Fibroblast of pulmonary artery (primary cell): Measurements from ENCODE around the gene SLC2A4RG.

Experiments used
- DNase-seq: peaks from one replicate; pipeline ENCODE4 v3.0.0-alpha.2; 2010; ENCODE audit warnings: low read depth
- H3K4me3 ChIP-seq: replicated peaks from 2 replicates; pipeline ENCODE4 v1.5.1; 2011; ENCODE audit warnings: low read depth, mild to moderate bottlenecking, control low read depth, low read length, moderate library complexity
- TF ChIP-seq, protein P1 (sequence below): IDR thresholded peaks from 2 replicates; pipeline ENCODE4 v1.5.1; 2011; ENCODE audit warnings: mild to moderate bottlenecking, control low read depth, low read length, inconsistent platforms; ENCODE audit errors: missing control alignments

The SLC2A4RG gene

DNA sequence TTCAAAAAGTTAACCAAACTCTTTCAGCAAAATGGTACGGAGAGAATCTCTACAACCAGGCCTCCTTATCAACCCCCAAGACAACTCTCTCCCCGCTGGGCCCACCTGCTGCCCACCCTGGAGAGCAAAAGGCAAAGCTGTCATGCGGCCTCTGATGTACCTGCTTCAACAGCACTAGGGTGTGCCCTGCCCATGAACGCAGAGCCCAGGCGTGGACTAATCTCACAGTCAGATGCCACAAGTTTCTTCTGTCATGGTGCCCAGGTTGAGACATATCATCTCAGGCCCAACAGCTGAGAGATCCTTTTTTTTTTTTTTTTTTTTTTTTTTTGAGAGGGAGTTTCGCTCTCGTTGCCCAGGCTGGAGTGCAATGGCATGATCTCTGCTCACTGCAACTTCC is 26.3 kb downstream of the SLC2A4RG start:
- TF ChIP-seq, protein P1, sequence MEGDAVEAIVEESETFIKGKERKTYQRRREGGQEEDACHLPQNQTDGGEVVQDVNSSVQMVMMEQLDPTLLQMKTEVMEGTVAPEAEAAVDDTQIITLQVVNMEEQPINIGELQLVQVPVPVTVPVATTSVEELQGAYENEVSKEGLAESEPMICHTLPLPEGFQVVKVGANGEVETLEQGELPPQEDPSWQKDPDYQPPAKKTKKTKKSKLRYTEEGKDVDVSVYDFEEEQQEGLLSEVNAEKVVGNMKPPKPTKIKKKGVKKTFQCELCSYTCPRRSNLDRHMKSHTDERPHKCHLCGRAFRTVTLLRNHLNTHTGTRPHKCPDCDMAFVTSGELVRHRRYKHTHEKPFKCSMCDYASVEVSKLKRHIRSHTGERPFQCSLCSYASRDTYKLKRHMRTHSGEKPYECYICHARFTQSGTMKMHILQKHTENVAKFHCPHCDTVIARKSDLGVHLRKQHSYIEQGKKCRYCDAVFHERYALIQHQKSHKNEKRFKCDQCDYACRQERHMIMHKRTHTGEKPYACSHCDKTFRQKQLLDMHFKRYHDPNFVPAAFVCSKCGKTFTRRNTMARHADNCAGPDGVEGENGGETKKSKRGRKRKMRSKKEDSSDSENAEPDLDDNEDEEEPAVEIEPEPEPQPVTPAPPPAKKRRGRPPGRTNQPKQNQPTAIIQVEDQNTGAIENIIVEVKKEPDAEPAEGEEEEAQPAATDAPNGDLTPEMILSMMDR, result no peak

DNA sequence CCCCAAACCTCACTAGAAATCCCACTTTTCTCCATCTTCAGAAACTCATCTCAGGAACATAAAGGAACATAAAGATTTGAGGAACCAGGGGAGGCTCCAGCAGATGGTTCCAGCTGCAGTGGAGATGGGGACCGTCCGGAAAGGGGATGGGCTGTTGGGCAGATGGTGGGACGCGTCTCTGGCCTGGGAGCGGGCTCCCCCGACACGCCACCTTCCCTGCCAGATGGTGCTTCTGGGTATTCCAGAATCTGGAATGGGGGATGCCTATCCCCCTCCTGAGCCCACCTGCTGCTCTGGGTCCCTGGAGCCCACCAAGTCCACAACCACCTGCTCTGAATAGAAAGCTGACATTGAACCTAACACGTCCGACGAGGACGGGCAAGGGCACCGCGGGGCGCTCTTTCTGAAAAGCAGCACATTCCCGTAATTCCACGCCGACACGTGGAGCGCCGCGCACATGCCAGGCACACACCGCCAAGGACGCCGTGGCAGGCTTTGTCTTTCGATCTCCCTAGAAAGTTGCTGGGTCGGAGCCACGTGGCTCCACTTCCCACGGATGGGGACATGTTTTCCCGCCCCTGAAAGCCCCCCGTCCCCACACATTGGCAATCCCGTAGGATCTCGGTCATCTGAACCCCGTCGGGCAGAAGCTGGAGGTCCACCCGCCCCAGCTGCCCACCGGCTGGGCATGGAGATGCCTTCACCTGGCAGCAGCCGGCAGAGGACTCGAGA is 27.3 kb downstream of the SLC2A4RG start:
- TF ChIP-seq, protein P1, result no peak
- DNase-seq, result no peak
- H3K4me3 ChIP-seq, result no peak overlapping the region

More for the DNA sequence above, 26.3 kb downstream of the SLC2A4RG start:
- DNase-seq, result no peak
- H3K4me3 ChIP-seq, result no peak overlapping the region

DNA sequence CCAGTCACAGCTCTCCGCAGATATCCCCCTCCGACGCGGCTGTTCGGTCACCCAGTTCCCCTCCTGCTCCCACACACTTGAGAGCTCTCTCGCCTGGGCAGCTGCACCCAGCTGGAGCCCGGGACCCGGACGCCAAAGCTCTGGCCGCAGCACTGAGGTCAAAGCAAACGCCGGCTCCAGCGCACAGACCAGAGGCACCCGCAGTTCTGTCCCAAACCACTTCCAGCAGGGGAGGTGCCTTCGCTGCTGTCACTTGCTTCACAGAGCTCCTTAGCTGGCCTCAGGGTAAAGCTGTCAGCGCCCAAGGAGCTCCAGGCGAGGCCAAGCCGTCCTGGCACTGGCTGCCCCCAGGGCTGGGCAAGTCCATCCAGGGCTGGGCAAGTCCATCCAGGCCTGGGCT is 27.9 kb downstream of the SLC2A4RG start:
- no peak overlapping the region for H3K4me3 ChIP-seq
- DNase-seq, result no peak
- TF ChIP-seq, protein P1, result no peak

DNA sequence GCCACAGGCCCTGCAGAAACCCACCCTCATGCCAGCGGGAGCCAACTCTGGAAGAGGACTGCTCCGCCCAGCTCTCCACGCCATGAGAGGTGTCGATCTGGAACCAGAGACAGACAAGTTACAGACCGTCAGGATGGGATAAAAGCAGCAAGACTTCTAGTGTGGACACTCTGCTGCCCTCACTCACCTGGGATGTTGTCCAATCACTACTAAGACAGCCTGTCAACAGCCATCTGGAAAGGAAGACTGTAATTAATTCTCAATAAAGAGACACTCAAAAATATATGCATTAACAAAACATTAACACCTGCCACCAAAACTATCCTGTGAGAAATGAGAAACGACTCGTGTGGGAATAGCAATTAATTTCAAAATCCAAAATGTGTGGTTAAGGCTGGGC is 28.3 kb downstream of the SLC2A4RG start:
- no peak overlapping the region for H3K4me3 ChIP-seq
- no peak for DNase-seq
- TF ChIP-seq, protein P1, result no peak

DNA sequence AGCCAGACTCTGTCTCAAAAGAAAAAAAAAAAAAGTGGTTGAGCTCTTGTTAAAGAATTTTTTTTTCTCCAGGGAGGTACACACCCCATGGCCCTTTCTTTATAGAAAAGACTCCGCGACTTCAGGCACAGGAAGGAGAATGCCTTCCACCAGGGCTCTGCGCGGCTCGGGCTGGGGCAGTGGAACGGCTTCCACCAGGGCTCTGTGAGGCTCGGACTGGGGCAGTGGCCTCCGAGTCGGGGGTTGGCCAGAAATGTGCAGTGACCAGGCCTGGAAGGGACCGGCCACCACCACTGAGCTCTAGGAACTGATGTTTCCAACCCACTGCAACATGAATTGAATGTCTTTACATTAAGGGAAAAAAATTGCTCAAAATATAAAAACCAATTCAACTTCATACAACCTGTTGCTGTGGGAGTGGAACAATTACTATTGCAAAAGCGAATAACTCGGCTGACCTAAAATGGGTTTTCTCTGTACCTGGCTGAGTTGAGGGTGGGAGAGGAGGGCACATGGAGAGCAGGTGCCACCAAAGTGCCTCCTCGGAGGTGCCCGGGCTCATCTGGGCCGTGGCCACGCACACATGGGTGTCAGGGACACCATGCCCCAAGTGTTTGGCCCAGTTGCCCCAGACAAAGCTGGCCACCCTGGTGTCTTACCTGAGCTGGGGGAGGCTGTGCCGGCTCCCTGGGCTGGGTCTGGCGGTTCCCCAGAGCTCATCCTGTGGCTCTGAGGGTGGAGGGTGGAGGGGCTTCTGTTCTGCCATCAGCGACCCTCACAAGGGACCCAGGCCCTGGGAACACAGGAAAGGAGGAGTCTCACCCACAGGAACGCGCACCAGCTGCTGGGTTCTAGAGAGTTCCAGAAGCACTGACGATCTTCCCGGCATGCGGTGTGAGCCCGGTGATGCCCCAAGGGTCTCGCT is 29.3 kb downstream of the SLC2A4RG start:
- TF ChIP-seq, protein P1, result no peak
- no peak overlapping the region for H3K4me3 ChIP-seq
- DNase-seq, result no peak

DNA sequence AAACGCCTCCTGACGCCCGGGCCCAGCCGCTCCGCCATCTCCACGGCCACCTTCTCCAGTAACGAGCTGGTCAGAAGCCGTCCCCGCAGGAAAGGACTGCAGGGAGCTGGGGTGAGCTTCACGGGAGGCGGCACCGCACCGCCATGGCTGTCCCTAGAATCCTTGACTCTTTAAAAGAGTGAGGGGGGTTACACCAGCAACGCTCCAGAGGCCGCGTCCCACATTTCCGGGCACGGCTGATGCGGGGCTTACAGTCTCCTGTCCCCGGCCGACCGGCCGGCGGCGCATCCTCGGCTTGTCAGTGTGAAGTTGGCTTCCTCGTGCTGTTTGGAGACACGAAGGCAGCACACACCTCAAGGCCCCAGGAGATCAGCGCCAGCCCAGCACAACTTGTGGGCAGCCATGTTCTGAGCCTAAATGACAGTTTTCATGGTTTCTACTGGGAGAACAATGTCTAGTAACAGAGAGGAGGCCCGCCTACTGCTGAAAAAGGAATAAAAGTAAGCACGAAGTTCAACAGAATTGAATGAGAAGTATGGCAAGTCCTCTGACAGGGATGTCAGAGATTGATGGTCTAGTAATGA is 30.4 kb downstream of the SLC2A4RG start:
- TF ChIP-seq, protein P1, result no peak
- DNase-seq, result no peak
- no peak overlapping the region for H3K4me3 ChIP-seq
